ENCODE results near the gene MTR.
A peak's percentile ranks its signal among the peaks of the same experiment; 100 is the strongest.
"Not testable (repeated sequence)": the region's sequence is repeated elsewhere in the genome, so short reads cannot be mapped to it uniquely, and the experiment has no call there.

MTR gene

GRCh38 chr1:236911047-236911446, 116.0 kb downstream of the MTR start:
- H3K36me3 ChIP-seq (ENCODE audit: control insufficient read depth in 4 of 4, insufficient read depth in 4 of 4, low read length in 3 of 4); H3K4me1 ChIP-seq (ENCODE audit: control extremely low read depth in 1 of 4, control insufficient read depth in 4 of 4, insufficient read depth in 4 of 4, low read length in 3 of 4); H3K27me3 ChIP-seq (replicated peaks in 2 of 5; ENCODE audit: control insufficient read depth in 4 of 5, insufficient read depth in 5 of 5, low read length in 4 of 5); H3K9me3 ChIP-seq (ENCODE audit: control extremely low read depth in 1 of 5, control insufficient read depth in 4 of 5, insufficient read depth in 2 of 5, low read depth in 1 of 5, low read length in 4 of 5); CTCF ChIA-PET; H3K4me3 ChIP-seq (ENCODE audit: control insufficient read depth in 1 of 7, extremely low read depth in 1 of 7, insufficient read depth in 4 of 7, low read depth in 2 of 7, low read length in 6 of 7); DNase-seq; POLR2A ChIA-PET; H3K27ac ChIP-seq (ENCODE audit: insufficient read depth in 1 of 2, low read depth in 1 of 2, low read length in 2 of 2, poor library complexity in 1 of 2, severe bottlenecking in 2 of 2): not testable (repeated sequence)
- WGBS (ENCODE audit: insufficient coverage): no CpG with 5 or more reads among the region's 7 CpGs

DNA sequence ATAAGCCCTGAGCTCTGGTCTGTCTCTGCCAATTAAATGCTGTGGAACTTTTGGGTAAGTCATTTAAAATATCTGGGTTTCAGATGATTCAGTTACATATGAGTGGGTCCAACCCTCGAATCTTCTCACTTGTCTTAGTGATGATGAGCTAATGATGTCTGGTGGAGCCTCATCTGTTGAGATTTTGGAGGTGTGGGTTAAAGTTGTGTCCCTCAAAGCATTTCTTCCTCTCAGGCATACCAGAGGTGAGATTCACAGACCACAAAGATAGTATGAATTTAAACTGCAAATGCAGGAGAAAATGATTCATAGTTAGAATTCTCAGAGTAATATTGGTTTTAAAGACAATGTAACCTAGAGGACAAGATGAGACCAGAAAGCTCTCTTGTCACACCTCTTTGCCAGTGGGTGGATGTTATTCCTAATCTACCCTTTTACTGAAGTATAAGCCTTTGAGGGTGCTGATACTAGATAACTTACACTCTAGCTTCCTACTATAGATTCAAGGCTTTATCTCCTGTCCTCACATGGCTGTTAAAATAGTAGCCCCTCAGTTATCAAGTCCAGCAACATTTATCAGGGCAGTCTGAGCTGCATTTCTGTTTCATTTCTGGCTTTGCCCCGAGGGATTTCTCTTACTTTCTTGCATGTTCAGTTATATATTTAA, 118.4 kb downstream of the MTR start:
- no peak overlapping the region for H3K27ac ChIP-seq (ENCODE audit: insufficient read depth in 1 of 2, low read depth in 1 of 2, low read length in 2 of 2, poor library complexity in 1 of 2, severe bottlenecking in 2 of 2)
- no peaks in the 10 kb centered on the region for H3K27me3 ChIP-seq (replicated peaks in 2 of 5; ENCODE audit: control insufficient read depth in 4 of 5, insufficient read depth in 5 of 5, low read length in 4 of 5)
- H3K4me3 ChIP-seq (ENCODE audit: control insufficient read depth in 1 of 7, extremely low read depth in 1 of 7, insufficient read depth in 4 of 7, low read depth in 2 of 7, low read length in 6 of 7): no peak overlapping the region
- WGBS (ENCODE audit: insufficient coverage): 83% methylated on average over 1 of the region's 2 CpGs
- CTCF ChIA-PET: no interaction called here
- DNase-seq: peak; percentile 5 to 57 (median 24)
- POLR2A ChIA-PET: no interaction called here
- H3K36me3 ChIP-seq (ENCODE audit: control insufficient read depth in 4 of 4, insufficient read depth in 4 of 4, low read length in 3 of 4): no peaks in the 10 kb centered on the region
- H3K4me1 ChIP-seq (ENCODE audit: control extremely low read depth in 1 of 4, control insufficient read depth in 4 of 4, insufficient read depth in 4 of 4, low read length in 3 of 4): no peaks in the 10 kb centered on the region
- H3K9me3 ChIP-seq (ENCODE audit: control extremely low read depth in 1 of 5, control insufficient read depth in 4 of 5, insufficient read depth in 2 of 5, low read depth in 1 of 5, low read length in 4 of 5): peaks cover 0 to 12% (median 2%) of the 10 kb centered on the region in 5 experiments

DNA sequence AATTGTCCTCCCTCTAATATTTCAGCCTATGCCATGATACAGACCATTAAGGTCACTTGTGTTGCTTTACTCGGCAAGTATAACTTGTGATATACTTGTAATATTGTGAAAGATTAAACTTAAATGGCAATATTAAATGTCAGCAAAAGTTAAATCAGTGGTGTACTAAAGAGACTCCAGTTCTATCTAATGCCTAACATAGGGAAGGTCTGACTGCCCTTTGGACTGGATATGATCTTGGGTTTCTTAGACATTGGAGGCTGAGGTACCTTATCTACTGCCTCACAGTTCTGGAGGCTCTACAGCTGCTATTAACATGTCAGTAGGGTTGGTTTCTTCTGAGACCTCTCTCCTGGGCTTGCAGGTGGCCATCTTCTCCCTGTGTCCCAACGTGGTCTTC, 119.3 kb downstream of the MTR start:
- Histone ChIP-seq H3K4me3 (ENCODE audit: control insufficient read depth in 1 of 7, extremely low read depth in 1 of 7, insufficient read depth in 4 of 7, low read depth in 2 of 7, low read length in 6 of 7) (no peak overlapping the region), H3K27ac (ENCODE audit: insufficient read depth in 1 of 2, low read depth in 1 of 2, low read length in 2 of 2, poor library complexity in 1 of 2, severe bottlenecking in 2 of 2) (no peak overlapping the region), H3K36me3 (ENCODE audit: control insufficient read depth in 4 of 4, insufficient read depth in 4 of 4, low read length in 3 of 4) (no peaks in the 10 kb centered on the region), H3K4me1 (ENCODE audit: control extremely low read depth in 1 of 4, control insufficient read depth in 4 of 4, insufficient read depth in 4 of 4, low read length in 3 of 4) (no peaks in the 10 kb centered on the region), H3K9me3 (ENCODE audit: control extremely low read depth in 1 of 5, control insufficient read depth in 4 of 5, insufficient read depth in 2 of 5, low read depth in 1 of 5, low read length in 4 of 5) (peaks cover 0 to 15% (median 2%) of the 10 kb centered on the region in 5 experiments), H3K27me3 (replicated peaks in 2 of 5; ENCODE audit: control insufficient read depth in 4 of 5, insufficient read depth in 5 of 5, low read length in 4 of 5) (no peaks in the 10 kb centered on the region)
- ChIA-PET CTCF (no interaction called here), POLR2A (no interaction called here)
- 100% methylated on average over 1 of the region's 2 CpGs for WGBS (ENCODE audit: insufficient coverage)
- no peak for DNase-seq

DNA sequence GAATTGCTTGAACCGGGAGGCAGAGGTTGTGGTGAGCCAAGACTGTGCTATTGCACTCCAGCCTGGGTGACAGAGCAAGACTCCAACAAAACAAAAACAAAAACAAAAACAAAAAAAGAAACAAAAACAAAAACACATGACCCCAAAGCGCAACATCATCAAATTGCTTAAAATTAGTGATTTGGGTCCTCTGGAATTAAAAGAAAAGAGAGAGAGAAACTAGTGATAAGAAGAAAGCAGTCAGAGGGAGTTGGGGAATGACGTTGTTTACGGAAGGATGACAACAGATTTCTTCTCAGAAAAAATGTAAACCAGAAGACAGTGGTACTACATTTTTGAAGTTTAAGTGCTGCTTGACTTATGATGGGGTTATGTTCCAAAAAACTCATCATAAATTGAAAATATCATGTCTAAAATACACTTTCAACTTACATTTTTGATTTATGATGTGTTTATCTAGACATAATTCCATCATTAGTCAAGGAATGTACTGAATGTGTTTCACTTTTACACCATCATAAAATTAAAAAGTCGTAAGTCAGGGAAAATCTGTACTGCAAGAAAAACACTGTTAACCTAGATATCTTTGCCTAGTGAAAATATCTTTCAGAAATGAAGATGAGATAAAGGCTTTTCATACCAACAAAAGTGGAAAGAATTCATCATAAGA, 121.2 kb downstream of the MTR start:
- ChIA-PET CTCF (no interaction called here), POLR2A (no interaction called here)
- Histone ChIP-seq H3K36me3 (ENCODE audit: control insufficient read depth in 4 of 4, insufficient read depth in 4 of 4, low read length in 3 of 4) (no peaks in the 10 kb centered on the region), H3K4me3 (ENCODE audit: control insufficient read depth in 1 of 7, extremely low read depth in 1 of 7, insufficient read depth in 4 of 7, low read depth in 2 of 7, low read length in 6 of 7) (no peak overlapping the region), H3K27me3 (replicated peaks in 2 of 5; ENCODE audit: control insufficient read depth in 4 of 5, insufficient read depth in 5 of 5, low read length in 4 of 5) (no peaks in the 10 kb centered on the region), H3K27ac (ENCODE audit: insufficient read depth in 1 of 2, low read depth in 1 of 2, low read length in 2 of 2, poor library complexity in 1 of 2, severe bottlenecking in 2 of 2) (no peak overlapping the region), H3K9me3 (ENCODE audit: control extremely low read depth in 1 of 5, control insufficient read depth in 4 of 5, insufficient read depth in 2 of 5, low read depth in 1 of 5, low read length in 4 of 5) (peaks cover 0 to 16% (median 2%) of the 10 kb centered on the region in 5 experiments), H3K4me1 (ENCODE audit: control extremely low read depth in 1 of 4, control insufficient read depth in 4 of 4, insufficient read depth in 4 of 4, low read length in 3 of 4) (no peaks in the 10 kb centered on the region)
- WGBS (ENCODE audit: insufficient coverage): 100% methylated on average over 3 of the region's 5 CpGs
- DNase-seq: no peak

- no peak for DNase-seq
- WGBS (ENCODE audit: insufficient coverage): 100% methylated on average over 1 of the region's 1 CpG
- ChIA-PET CTCF (interaction anchor here (0.6 kb wide), 1 partner anchor 157 kb away, joined by 3 read pairs; no protein-coding TSS in a partner anchor), POLR2A (no interaction called here)
- H3K36me3 ChIP-seq (ENCODE audit: control insufficient read depth in 4 of 4, insufficient read depth in 4 of 4, low read length in 3 of 4): no peaks in the 10 kb centered on the region
- no peaks in the 10 kb centered on the region for H3K27me3 ChIP-seq (replicated peaks in 2 of 5; ENCODE audit: control insufficient read depth in 4 of 5, insufficient read depth in 5 of 5, low read length in 4 of 5)
- H3K9me3 ChIP-seq (ENCODE audit: control extremely low read depth in 1 of 5, control insufficient read depth in 4 of 5, insufficient read depth in 2 of 5, low read depth in 1 of 5, low read length in 4 of 5): peaks cover 0 to 16% (median 2%) of the 10 kb centered on the region in 5 experiments
- H3K4me1 ChIP-seq (ENCODE audit: control extremely low read depth in 1 of 4, control insufficient read depth in 4 of 4, insufficient read depth in 4 of 4, low read length in 3 of 4): no peaks in the 10 kb centered on the region
- H3K4me3 ChIP-seq (ENCODE audit: control insufficient read depth in 1 of 7, extremely low read depth in 1 of 7, insufficient read depth in 4 of 7, low read depth in 2 of 7, low read length in 6 of 7): no peak overlapping the region
- no peak overlapping the region for H3K27ac ChIP-seq (ENCODE audit: insufficient read depth in 1 of 2, low read depth in 1 of 2, low read length in 2 of 2, poor library complexity in 1 of 2, severe bottlenecking in 2 of 2)
Measured at GRCh38 chr1:236917448-236917847, 122.4 kb downstream of the MTR start.

DNA sequence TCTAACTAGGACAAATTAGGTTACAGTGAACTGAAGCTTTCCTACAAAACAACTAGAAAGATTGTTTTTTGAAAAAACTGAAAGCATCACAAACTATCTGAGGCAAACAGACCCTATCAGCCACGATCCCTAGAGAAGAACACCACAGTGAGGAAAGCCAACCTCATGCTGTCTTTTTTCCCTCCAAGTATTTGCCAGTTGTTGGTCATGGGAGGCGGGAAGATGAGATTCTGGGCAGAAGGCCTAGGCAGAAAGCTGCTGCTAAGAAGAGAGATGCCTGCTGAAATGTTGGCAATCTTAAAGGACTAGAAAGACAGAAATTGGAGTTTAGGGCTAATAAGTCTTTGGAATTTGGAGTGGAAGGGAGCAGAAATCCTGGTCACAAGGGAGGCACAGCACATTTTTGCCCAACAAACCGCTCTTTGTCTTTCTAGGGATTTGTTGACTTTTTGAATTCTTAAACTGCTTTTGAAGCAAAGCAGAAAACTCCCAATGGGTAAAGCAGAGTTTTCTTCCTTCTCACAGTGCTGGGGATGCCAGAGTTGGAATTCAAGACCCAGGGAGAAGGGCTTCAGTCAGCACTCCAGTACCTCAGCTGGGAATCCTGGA, 125.3 kb downstream of the MTR start:
- WGBS (ENCODE audit: insufficient coverage): 93% methylated on average over 3 of the region's 3 CpGs
- ChIA-PET CTCF (no interaction called here), POLR2A (no interaction called here)
- no peak overlapping the region for H3K4me3 ChIP-seq (ENCODE audit: control insufficient read depth in 1 of 7, extremely low read depth in 1 of 7, insufficient read depth in 4 of 7, low read depth in 2 of 7, low read length in 6 of 7)
- no peak overlapping the region for H3K27ac ChIP-seq (ENCODE audit: insufficient read depth in 1 of 2, low read depth in 1 of 2, low read length in 2 of 2, poor library complexity in 1 of 2, severe bottlenecking in 2 of 2)
- peaks cover 0 to 2% (median 0%) of the 10 kb centered on the region in 5 experiments for H3K27me3 ChIP-seq (replicated peaks in 2 of 5; ENCODE audit: control insufficient read depth in 4 of 5, insufficient read depth in 5 of 5, low read length in 4 of 5)
- no peak for DNase-seq
- H3K36me3 ChIP-seq (ENCODE audit: control insufficient read depth in 4 of 4, insufficient read depth in 4 of 4, low read length in 3 of 4): no peaks in the 10 kb centered on the region
- no peaks in the 10 kb centered on the region for H3K4me1 ChIP-seq (ENCODE audit: control extremely low read depth in 1 of 4, control insufficient read depth in 4 of 4, insufficient read depth in 4 of 4, low read length in 3 of 4)
- H3K9me3 ChIP-seq (ENCODE audit: control extremely low read depth in 1 of 5, control insufficient read depth in 4 of 5, insufficient read depth in 2 of 5, low read depth in 1 of 5, low read length in 4 of 5): peaks cover 0 to 16% (median 2%) of the 10 kb centered on the region in 5 experiments

DNA sequence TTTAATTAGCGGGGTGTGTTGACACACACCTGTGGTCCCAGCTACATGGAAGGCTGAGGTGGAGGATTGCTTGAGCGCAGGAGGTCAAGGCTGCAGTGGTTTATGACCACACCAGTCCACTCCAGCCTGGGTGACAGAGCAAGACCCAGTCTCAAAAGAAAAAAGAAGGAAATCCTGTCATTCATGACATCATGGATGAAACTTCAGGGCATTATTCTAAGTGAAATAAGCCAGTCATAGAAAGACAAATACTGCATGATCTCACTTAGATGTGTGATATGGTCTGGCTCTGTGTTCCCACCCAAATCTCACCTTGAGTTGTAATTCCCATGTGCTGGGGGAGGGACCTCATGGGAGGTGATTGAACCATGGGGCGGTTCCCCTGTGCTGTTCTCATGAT, 126.5 kb downstream of the MTR start:
- Histone ChIP-seq H3K36me3 (ENCODE audit: control insufficient read depth in 4 of 4, insufficient read depth in 4 of 4, low read length in 3 of 4) (no peaks in the 10 kb centered on the region), H3K4me1 (ENCODE audit: control extremely low read depth in 1 of 4, control insufficient read depth in 4 of 4, insufficient read depth in 4 of 4, low read length in 3 of 4) (no peaks in the 10 kb centered on the region), H3K27me3 (replicated peaks in 2 of 5; ENCODE audit: control insufficient read depth in 4 of 5, insufficient read depth in 5 of 5, low read length in 4 of 5) (peaks cover 0 to 2% (median 0%) of the 10 kb centered on the region in 5 experiments), H3K9me3 (ENCODE audit: control extremely low read depth in 1 of 5, control insufficient read depth in 4 of 5, insufficient read depth in 2 of 5, low read depth in 1 of 5, low read length in 4 of 5) (peaks cover 0 to 12% (median 0%) of the 10 kb centered on the region in 5 experiments), H3K4me3 (ENCODE audit: control insufficient read depth in 1 of 7, extremely low read depth in 1 of 7, insufficient read depth in 4 of 7, low read depth in 2 of 7, low read length in 6 of 7) (no peak overlapping the region), H3K27ac (ENCODE audit: insufficient read depth in 1 of 2, low read depth in 1 of 2, low read length in 2 of 2, poor library complexity in 1 of 2, severe bottlenecking in 2 of 2) (no peak overlapping the region)
- 100% methylated on average over 2 of the region's 3 CpGs for WGBS (ENCODE audit: insufficient coverage)
- ChIA-PET CTCF (no interaction called here), POLR2A (no interaction called here)
- DNase-seq: no peak
